8988T (cell line): ENCODE measurements around the gene SLC1A5.

ENCODE experiments used
- DNase-seq: peaks from one replicate; pipeline ENCODE4 v3.0.0; 2011

SLC1A5 gene

GRCh38 chr19:46741447-46741846 is 46.9 kb downstream of the SLC1A5 start:
- DNase-seq: no peak

- DNase-seq: no peak
These were observed 49.1 kb downstream of the SLC1A5 start for GRCh38 chr19:46739290-46739771.

- no peak for DNase-seq
These were observed 50.6 kb downstream of the SLC1A5 start for GRCh38 chr19:46737761-46738171.

GRCh38 chr19:46737298-46737654 is 51.1 kb downstream of the SLC1A5 start:
- DNase-seq: no peak

- no peak for DNase-seq
These were observed 51.7 kb downstream of the SLC1A5 start for GRCh38 chr19:46736531-46737297.

- no peak for DNase-seq
These were observed 54.6 kb downstream of the SLC1A5 start for GRCh38 chr19:46733690-46734292.

GRCh38 chr19:46732966-46733689 is 55.3 kb downstream of the SLC1A5 start:
- no peak for DNase-seq

- no peak for DNase-seq
These were observed 56.0 kb downstream of the SLC1A5 start for GRCh38 chr19:46732172-46732938.

- DNase-seq: no peak
These were observed 56.8 kb downstream of the SLC1A5 start for GRCh38 chr19:46731584-46731983.

GRCh38 chr19:46731007-46731501 is 57.3 kb downstream of the SLC1A5 start:
- no peak for DNase-seq

GRCh38 chr19:46730595-46730994 is 57.8 kb downstream of the SLC1A5 start:
- no peak for DNase-seq

GRCh38 chr19:46730187-46730586 is 58.2 kb downstream of the SLC1A5 start:
- no peak for DNase-seq

GRCh38 chr19:46729696-46730095 is 58.7 kb downstream of the SLC1A5 start:
- no peak for DNase-seq

- peak; percentile 90 for DNase-seq
These were observed 59.6 kb downstream of the SLC1A5 start for GRCh38 chr19:46728693-46729339.

- DNase-seq: no peak
These were observed 60.2 kb downstream of the SLC1A5 start for GRCh38 chr19:46728208-46728607.

GRCh38 chr19:46727757-46728156 is 60.6 kb downstream of the SLC1A5 start:
- DNase-seq: no peak

- DNase-seq: no peak
These were observed 61.4 kb downstream of the SLC1A5 start for GRCh38 chr19:46726971-46727501.

- DNase-seq: no peak
These were observed 61.8 kb downstream of the SLC1A5 start for GRCh38 chr19:46726551-46726950.

GRCh38 chr19:46725859-46726393 is 62.5 kb downstream of the SLC1A5 start:
- DNase-seq: no peak

- DNase-seq: no peak
These were observed 63.2 kb downstream of the SLC1A5 start for GRCh38 chr19:46725036-46725820.
